ENCODE results near the gene CRYL1.

CRYL1 gene

GRCh38 chr13:20525144-20525600, 485 bp downstream of the CRYL1 start:
- H2AFZ ChIP-seq (ENCODE audit: low read depth, low read length, severe bottlenecking) = peak overlapping the region; percentile 77

GRCh38 chr13:20521364-20522115, 4.1 kb downstream of the CRYL1 start:
- H3K9me3 ChIP-seq (ENCODE audit: insufficient read depth, low read length) = no peaks in the 10 kb centered on the region
- H3K4me3 ChIP-seq (ENCODE audit: insufficient read depth, low read length, poor library complexity, severe bottlenecking) = no peak overlapping the region
- H3K4me2 ChIP-seq (ENCODE audit: low read depth, low read length, poor library complexity, severe bottlenecking) = no peak overlapping the region
- H2AFZ ChIP-seq (ENCODE audit: low read depth, low read length, severe bottlenecking) = no peak overlapping the region
- no peaks in the 10 kb centered on the region for H3K27me3 ChIP-seq (ENCODE audit: low read length)
- H3K9me2 ChIP-seq (replicated peaks; ENCODE audit: insufficient read depth, low read length) = no peaks in the 10 kb centered on the region
- no peaks in the 10 kb centered on the region for H3F3A ChIP-seq (ENCODE audit: insufficient read depth)
- H3K9ac ChIP-seq (ENCODE audit: low read length) = no peak overlapping the region
- no peaks in the 10 kb centered on the region for H3K79me2 ChIP-seq (ENCODE audit: insufficient read depth, low read length)
- TF ChIP-seq, protein P1, sequence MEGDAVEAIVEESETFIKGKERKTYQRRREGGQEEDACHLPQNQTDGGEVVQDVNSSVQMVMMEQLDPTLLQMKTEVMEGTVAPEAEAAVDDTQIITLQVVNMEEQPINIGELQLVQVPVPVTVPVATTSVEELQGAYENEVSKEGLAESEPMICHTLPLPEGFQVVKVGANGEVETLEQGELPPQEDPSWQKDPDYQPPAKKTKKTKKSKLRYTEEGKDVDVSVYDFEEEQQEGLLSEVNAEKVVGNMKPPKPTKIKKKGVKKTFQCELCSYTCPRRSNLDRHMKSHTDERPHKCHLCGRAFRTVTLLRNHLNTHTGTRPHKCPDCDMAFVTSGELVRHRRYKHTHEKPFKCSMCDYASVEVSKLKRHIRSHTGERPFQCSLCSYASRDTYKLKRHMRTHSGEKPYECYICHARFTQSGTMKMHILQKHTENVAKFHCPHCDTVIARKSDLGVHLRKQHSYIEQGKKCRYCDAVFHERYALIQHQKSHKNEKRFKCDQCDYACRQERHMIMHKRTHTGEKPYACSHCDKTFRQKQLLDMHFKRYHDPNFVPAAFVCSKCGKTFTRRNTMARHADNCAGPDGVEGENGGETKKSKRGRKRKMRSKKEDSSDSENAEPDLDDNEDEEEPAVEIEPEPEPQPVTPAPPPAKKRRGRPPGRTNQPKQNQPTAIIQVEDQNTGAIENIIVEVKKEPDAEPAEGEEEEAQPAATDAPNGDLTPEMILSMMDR (IDR thresholded peaks at IDR 0.05; ENCODE audit: insufficient read depth, low read length, poor library complexity, severe bottlenecking) = no peak
- no peak for TF ChIP-seq EZH2phosphoT487 (conservative IDR thresholded peaks at IDR 0.05; ENCODE audit: low read length)
- no peaks in the 10 kb centered on the region for H3K36me3 ChIP-seq (ENCODE audit: low read length)
- H4K20me1 ChIP-seq (ENCODE audit: low read depth, low read length) = no peaks in the 10 kb centered on the region
- no peak overlapping the region for H3K27ac ChIP-seq (ENCODE audit: low read depth, low read length)

More at GRCh38 chr13:20525144-20525600, 485 bp downstream of the CRYL1 start:
- no peaks in the 10 kb centered on the region for H3K36me3 ChIP-seq (ENCODE audit: low read length)
- H3K27ac ChIP-seq (ENCODE audit: low read depth, low read length) = no peak overlapping the region
- H3K9me2 ChIP-seq (replicated peaks; ENCODE audit: insufficient read depth, low read length) = no peaks in the 10 kb centered on the region
- no peaks in the 10 kb centered on the region for H4K20me1 ChIP-seq (ENCODE audit: low read depth, low read length)
- peak overlapping the region; percentile 61 for H3K4me2 ChIP-seq (ENCODE audit: low read depth, low read length, poor library complexity, severe bottlenecking)
- no peaks in the 10 kb centered on the region for H3K79me2 ChIP-seq (ENCODE audit: insufficient read depth, low read length)
- no peaks in the 10 kb centered on the region for H3F3A ChIP-seq (ENCODE audit: insufficient read depth)
- TF ChIP-seq, protein P1 (IDR thresholded peaks at IDR 0.05; ENCODE audit: insufficient read depth, low read length, poor library complexity, severe bottlenecking) = no peak
- TF ChIP-seq EZH2phosphoT487 (conservative IDR thresholded peaks at IDR 0.05; ENCODE audit: low read length) = no peak
- no peaks in the 10 kb centered on the region for H3K27me3 ChIP-seq (ENCODE audit: low read length)
- H3K4me3 ChIP-seq (ENCODE audit: insufficient read depth, low read length, poor library complexity, severe bottlenecking) = peak overlapping the region; percentile 50
- no peaks in the 10 kb centered on the region for H3K9me3 ChIP-seq (ENCODE audit: insufficient read depth, low read length)
- H3K9ac ChIP-seq (ENCODE audit: low read length) = peak overlapping the region; percentile 55

GRCh38 chr13:20519875-20520274, 5.8 kb downstream of the CRYL1 start:
- Histone ChIP-seq H3K36me3 (ENCODE audit: low read length) (no peaks in the 10 kb centered on the region), H3K4me2 (ENCODE audit: low read depth, low read length, poor library complexity, severe bottlenecking) (no peak overlapping the region), H3K9me3 (ENCODE audit: insufficient read depth, low read length) (no peaks in the 10 kb centered on the region), H3K27ac (ENCODE audit: low read depth, low read length) (no peak overlapping the region), H2AFZ (ENCODE audit: low read depth, low read length, severe bottlenecking) (no peak overlapping the region), H3K9ac (ENCODE audit: low read length) (no peak overlapping the region), H3K4me3 (ENCODE audit: insufficient read depth, low read length, poor library complexity, severe bottlenecking) (no peak overlapping the region), H3F3A (ENCODE audit: insufficient read depth) (no peaks in the 10 kb centered on the region), H3K79me2 (ENCODE audit: insufficient read depth, low read length) (no peaks in the 10 kb centered on the region), H4K20me1 (ENCODE audit: low read depth, low read length) (no peaks in the 10 kb centered on the region), H3K9me2 (replicated peaks; ENCODE audit: insufficient read depth, low read length) (no peaks in the 10 kb centered on the region), H3K27me3 (ENCODE audit: low read length) (no peaks in the 10 kb centered on the region)
- TF ChIP-seq, protein P1 (IDR thresholded peaks at IDR 0.05; ENCODE audit: insufficient read depth, low read length, poor library complexity, severe bottlenecking) = no peak
- TF ChIP-seq EZH2phosphoT487 (conservative IDR thresholded peaks at IDR 0.05; ENCODE audit: low read length) = no peak

Data from SU-DHL-6 (cell line).